HAP-1 (cell line): ENCODE data around the gene NPIPB6.

Experiments used
- DNase-seq, 2 experiments: peaks; one replicate each; pipeline ENCODE4 v3.0.0-alpha.2; 2016 to 2020; ENCODE audit warnings: low spot score in 2 of 2
- H3K27me3 ChIP-seq: fragments of 250-450 bp; sonication (Bioruptor Pico); 2 replicates; pipeline ENCODE4 v1.5.1; 2020; ENCODE audit warnings: low read depth, mild to moderate bottlenecking, moderate library complexity
- H3K36me3 ChIP-seq: fragments of 250-450 bp; sonication (Bioruptor Pico); replicated peaks from 2 replicates; pipeline ENCODE4 v1.5.1; 2020; ENCODE audit warnings: mild to moderate bottlenecking
- H3K4me1 ChIP-seq: fragments of 250-450 bp; sonication (Bioruptor Pico); 2 replicates; pipeline ENCODE4 v1.5.1; 2020; ENCODE audit warnings: mild to moderate bottlenecking
- H3K4me3 ChIP-seq: fragments of 250-450 bp; sonication (Bioruptor Pico); 2 replicates; pipeline ENCODE4 v1.5.1; 2020; ENCODE audit warnings: mild to moderate bottlenecking, moderate library complexity
- H3K9me3 ChIP-seq: fragments of 250-450 bp; sonication (Bioruptor Pico); 2 replicates; pipeline ENCODE4 v1.5.1; 2020; ENCODE audit warnings: mild to moderate bottlenecking, moderate library complexity
- in situ Hi-C: fragments of 300-500 bp; cut with MboI; formaldehyde crosslinking; loops from 3 replicates; pipeline ENCODE4 v1.14.3; 2020; ENCODE audit warnings: low sequenced_read_pairs, inconsistent platforms, mixed read lengths

NPIPB6 gene

DNA sequence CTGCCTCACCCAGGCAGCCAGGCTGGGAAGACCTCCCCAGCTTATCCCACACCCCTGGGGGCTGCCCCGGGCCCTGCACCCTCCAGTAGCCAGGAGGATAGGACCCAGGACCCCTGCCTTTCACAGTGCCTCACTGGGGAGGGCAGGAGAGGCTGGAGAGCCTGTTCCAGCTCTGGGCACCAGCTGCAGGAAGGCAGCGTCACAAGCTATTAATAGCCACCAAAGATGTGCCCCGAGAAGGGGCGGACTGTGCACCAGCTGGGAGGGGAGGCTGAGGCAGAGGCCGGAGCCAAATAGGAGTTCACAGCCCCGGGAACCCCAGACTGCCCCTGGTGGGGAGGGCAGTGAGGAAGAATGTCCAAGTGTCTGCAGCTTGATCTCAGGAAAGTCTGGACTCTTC is 62.2 kb downstream of the NPIPB6 start:
- H3K4me1 ChIP-seq, result no peaks in the 10 kb centered on the region
- in situ Hi-C loops, result loop anchor here (25.0 kb wide), 2 partner anchors 286 to 511 kb away; partner anchors contain the start of genes ATXN2L and SULT1A2
- no peaks in the 10 kb centered on the region for H3K36me3 ChIP-seq
- H3K9me3 ChIP-seq, result no peaks in the 10 kb centered on the region
- no peak for DNase-seq
- H3K27me3 ChIP-seq, result no peaks in the 10 kb centered on the region
- no peak overlapping the region for H3K4me3 ChIP-seq

DNA sequence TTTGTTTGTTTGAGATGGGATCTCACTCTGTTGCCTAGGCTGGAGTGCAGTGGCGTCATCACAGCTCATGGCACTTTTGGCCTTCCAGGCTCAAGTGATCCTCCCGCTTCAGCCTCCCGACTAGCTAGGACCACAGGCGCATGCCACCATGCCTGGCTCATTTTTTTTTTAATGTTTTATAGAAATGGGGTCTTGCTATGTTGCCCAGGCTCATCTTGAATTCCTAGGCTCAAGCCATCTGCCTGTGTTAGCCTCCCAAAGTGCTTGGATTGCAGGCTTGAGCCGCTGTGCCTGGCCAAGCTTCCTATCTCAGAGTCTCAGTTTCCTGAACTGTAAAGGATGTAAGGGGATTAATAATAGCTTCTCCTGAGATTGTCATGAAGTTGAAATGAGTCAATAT is 63.0 kb downstream of the NPIPB6 start:
- no peaks in the 10 kb centered on the region for H3K27me3 ChIP-seq
- DNase-seq, result no peak
- no peak overlapping the region for H3K4me3 ChIP-seq
- no peaks in the 10 kb centered on the region for H3K4me1 ChIP-seq
- no peaks in the 10 kb centered on the region for H3K9me3 ChIP-seq
- in situ Hi-C loops, result loop anchor here (25.0 kb wide), 2 partner anchors 287 to 512 kb away; partner anchors contain the start of genes ATXN2L and SULT1A2
- no peaks in the 10 kb centered on the region for H3K36me3 ChIP-seq

DNA sequence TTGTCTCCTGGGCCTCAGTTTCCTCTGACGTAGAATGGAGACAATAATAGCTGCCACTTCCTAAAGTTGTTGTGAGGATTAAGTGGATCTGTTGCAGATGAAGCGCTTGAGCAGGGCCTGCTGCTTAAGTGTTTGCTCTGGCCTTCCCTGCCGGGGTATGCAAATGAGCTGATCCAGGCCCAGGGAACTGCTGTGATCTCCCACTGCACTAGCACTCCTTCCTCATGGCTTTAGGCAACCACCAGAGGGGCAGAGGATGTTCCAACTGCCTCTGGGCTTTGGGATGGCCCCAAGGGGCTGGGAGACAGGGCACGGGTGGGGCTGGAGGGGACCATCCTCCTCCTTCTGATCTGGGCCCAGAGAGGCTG is 64.8 kb downstream of the NPIPB6 start:
- no peak for DNase-seq
- in situ Hi-C loops, result no loop called here
- no peaks in the 10 kb centered on the region for H3K9me3 ChIP-seq
- no peaks in the 10 kb centered on the region for H3K36me3 ChIP-seq
- H3K4me3 ChIP-seq, result no peak overlapping the region
- H3K27me3 ChIP-seq, result no peaks in the 10 kb centered on the region
- no peaks in the 10 kb centered on the region for H3K4me1 ChIP-seq

DNA sequence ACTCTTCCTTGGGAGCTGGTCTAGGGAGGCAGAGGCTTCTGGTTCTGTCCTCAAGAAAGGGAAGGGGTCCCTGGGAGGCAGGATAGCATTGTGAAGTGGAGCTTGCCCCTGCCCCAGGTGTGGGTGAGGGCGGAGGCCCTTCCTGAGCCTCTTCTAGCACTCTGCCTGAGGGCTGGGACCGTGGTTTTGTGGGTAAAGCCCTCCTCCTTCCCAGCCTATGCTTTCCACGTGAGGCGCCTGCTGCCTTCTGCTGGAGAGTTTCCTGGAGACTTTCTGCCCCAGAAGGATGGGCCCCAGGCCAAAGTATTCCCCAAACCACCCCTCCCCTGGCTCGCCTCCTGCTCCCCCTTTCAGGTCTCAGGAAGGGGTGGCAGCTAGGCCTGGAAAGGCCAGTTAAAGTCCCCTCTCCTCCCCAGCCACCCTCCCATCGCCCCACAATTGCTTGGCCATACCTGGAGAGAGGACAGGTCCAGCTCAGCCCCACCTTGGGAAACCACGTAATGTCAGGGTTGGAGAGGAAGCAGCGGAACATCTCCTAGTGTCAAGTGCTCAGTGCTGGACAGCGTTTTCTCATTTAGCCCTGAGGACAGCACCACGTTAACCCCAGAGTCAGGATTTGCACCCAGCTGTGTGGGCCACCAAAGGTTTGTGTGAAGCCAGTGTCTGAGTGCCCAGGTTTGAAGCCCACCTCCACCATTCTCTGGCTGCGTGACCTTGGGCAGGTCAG is 65.4 kb downstream of the NPIPB6 start:
- Histone ChIP-seq H3K27me3 (no peaks in the 10 kb centered on the region), H3K9me3 (no peaks in the 10 kb centered on the region), H3K4me1 (no peaks in the 10 kb centered on the region), H3K4me3 (no peak overlapping the region), H3K36me3 (no peaks in the 10 kb centered on the region)
- DNase-seq, result no peak
- in situ Hi-C loops, result no loop called here

DNA sequence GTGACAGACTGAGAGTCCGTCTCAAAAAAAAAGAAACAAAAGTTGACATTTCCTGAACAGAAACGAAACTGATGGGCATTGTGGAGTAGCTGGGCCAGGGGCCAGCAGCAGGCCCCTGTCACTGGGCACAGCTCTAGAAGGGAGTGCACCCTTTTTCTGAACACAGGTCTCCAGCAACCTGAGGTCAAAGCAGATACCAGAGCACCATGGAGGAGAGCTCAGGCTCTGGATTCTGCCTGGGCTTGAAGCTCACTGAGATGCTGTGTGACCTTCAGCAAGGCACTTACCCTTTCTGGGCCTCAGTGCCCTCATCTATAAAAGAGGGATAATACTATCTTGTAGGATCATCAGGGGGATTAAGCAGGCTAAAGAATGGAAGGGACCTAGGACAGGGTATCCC is 66.0 kb downstream of the NPIPB6 start:
- Histone ChIP-seq H3K4me3 (no peak overlapping the region), H3K36me3 (no peaks in the 10 kb centered on the region), H3K9me3 (no peaks in the 10 kb centered on the region), H3K27me3 (no peaks in the 10 kb centered on the region), H3K4me1 (no peaks in the 10 kb centered on the region)
- in situ Hi-C loops, result no loop called here
- no peak for DNase-seq

DNA sequence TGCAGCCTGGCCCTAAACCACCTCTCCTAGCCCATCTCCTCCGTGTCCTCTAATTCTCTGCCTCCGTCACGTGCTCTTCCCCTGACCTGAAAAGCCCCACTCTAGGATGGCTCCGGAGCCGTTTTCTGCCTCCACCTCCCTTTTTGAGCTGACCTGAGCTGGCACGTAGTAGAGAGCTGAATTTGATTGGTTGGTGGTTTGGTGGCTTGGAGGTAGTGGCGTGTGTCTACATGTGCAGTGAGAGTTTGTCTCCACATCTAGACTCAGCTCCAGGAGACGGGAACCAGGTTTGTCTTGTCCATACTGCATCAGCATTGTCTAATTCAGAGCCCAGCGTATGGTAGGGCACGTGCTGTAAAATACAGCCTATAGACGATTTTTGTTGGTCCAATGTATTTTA is 68.0 kb downstream of the NPIPB6 start:
- H3K4me1 ChIP-seq, result peaks cover 5% of the 10 kb centered on the region
- in situ Hi-C loops, result no loop called here
- no peak for DNase-seq
- no peaks in the 10 kb centered on the region for H3K9me3 ChIP-seq
- no peaks in the 10 kb centered on the region for H3K27me3 ChIP-seq
- no peaks in the 10 kb centered on the region for H3K36me3 ChIP-seq
- H3K4me3 ChIP-seq, result no peak overlapping the region

DNA sequence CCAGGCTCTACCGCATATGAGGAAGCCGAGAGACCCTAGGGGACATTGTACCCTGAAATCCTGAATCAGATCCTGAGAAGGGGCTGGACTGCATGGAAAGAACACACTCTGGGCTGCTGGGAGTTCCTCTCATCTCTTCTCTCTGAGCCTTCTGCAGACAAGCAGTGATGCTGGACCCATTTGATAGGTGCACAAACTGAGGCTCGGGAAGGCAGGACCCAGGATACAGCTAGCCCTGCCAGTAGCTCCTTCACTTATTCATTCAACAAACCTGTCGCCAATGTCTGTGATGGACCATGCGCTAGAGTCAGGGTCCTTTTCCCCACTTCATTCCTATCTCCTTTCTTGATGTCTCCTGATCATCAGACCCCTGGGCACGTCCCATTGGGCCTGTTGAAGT is 69.1 kb downstream of the NPIPB6 start:
- Histone ChIP-seq H3K9me3 (no peaks in the 10 kb centered on the region), H3K36me3 (no peaks in the 10 kb centered on the region), H3K4me3 (peak overlapping the region; percentile 68), H3K27me3 (no peaks in the 10 kb centered on the region), H3K4me1 (peaks cover 10% of the 10 kb centered on the region)
- DNase-seq, result no peak
- in situ Hi-C loops, result no loop called here

DNA sequence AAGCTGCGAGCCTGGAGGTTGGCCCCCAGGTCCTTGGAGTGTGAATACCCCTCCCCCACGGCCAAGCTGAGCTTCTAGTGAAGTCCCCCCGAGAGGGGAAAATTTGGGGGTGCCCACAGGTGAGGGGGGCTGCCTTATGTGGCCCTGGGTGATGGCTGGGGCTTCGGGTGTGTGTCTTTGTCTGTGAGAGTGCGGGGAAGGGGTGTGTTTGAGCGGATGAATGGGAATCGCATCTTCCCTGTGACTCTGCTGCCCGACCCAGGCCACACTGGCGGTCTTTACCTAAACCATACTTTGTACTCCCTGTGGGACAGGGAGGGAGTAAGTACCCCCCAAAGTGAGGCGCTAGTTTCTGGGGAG is 69.7 kb downstream of the NPIPB6 start:
- DNase-seq, result peak in 1 of 2 experiments; percentile 24
- H3K27me3 ChIP-seq, result no peaks in the 10 kb centered on the region
- peaks cover 10% of the 10 kb centered on the region for H3K4me1 ChIP-seq
- H3K36me3 ChIP-seq, result no peaks in the 10 kb centered on the region; the same call in 1 of the 2 replicates
- no peaks in the 10 kb centered on the region for H3K9me3 ChIP-seq
- peak overlapping the region; percentile 68 for H3K4me3 ChIP-seq
- in situ Hi-C loops, result no loop called here

DNA sequence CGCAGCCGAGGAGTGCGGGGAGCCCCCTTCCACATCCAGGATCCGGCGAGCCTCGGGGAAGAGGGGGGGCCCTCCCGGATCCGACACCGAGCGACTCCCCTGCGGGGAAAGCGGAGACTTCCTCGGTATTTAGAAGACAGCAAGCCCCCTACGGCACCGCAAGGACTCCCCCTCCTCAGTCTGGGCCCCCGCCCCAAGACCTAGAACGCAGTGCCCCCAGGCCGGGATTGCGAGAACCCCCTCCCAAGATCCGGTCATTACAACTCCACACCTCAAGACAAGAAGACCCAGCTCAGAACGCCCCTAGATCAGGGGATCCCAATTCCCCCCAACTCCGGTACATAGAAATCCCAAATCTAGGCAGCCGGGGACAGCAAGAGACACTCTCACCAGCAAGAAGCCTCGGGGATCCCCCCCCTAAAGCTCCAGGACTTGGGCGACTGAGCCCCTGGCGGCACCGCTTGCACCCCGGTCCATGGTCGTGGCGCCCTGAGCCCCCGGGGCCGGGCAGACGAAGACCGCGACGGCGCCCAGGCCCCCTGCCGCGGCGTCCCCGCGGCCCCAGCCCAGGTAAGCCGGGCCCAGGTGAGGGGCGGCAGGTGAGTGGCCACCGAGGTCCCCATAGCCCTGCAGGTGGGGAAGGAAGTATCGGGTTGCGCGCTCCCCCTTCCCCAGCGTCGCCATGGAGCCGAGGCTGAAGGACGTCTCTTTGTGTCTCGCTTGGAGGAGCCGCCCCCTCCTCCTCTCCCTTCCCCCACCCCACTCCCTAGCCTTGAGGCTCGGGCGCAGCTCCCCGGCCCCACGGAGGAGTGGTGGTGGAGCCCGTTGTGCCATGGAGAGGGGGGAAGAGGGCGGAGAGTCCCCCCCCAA is 70.3 kb downstream of the NPIPB6 start:
- H3K27me3 ChIP-seq, result no peaks in the 10 kb centered on the region
- peak overlapping the region; percentile 68 for H3K4me3 ChIP-seq
- DNase-seq, result peak; percentile 20 to 72
- H3K9me3 ChIP-seq, result no peaks in the 10 kb centered on the region
- peaks cover 10% of the 10 kb centered on the region for H3K4me1 ChIP-seq
- H3K36me3 ChIP-seq, result peaks cover under 1% of the 10 kb centered on the region; the same call in 1 of the 2 replicates
- in situ Hi-C loops, result no loop called here
